Suprapubic skin (tissue), 3 donors: ENCODE data around the gene SYNGR2.

Experiments
- CTCF ChIP-seq, 2 donors: fragments of 200-600 bp in 1 of 2; fragments of 450-650 bp in 1 of 2; sonication (generic) in 1 of 2; IDR thresholded peaks; one replicate each; pipeline ENCODE4 v1.5.1; 2016 to 2019; ENCODE audit warnings: antibody characterized with exemption in 2 of 2, mild to moderate bottlenecking in 1 of 2, moderate library complexity in 1 of 2
- POLR2AphosphoS5 ChIP-seq, 3 donors: sonication (generic); formaldehyde crosslinking; IDR thresholded peaks; one replicate each; pipeline ENCODE4 v1.6.1; 2017; ENCODE audit warnings: antibody characterized with exemption in 3 of 3

GRCh38 chr17:78124836-78125137, 43.6 kb upstream of the SYNGR2 start:
- no peak for TF ChIP-seq CTCF (IDR thresholded peaks at IDR 0.05)
- TF ChIP-seq POLR2AphosphoS5 (IDR thresholded peaks at IDR 0.05): no peak
